ENCODE data around the gene THAP11. TPM values are rescaled to one million over a fixed set of nuclear protein-coding genes. Genes with fewer than 3 reads are reported as not detected.
A peak's percentile ranks its signal among the peaks of the same experiment; 100 is the strongest.

Gene THAP11
- polyA plus RNA-seq, 3 donors = 17.6 to 84.2 (median 52.5) TPM

GRCh38 chr16:67868290-67868689 lies 26.2 kb downstream of the THAP11 start:
- Histone ChIP-seq H3K4me1 (ENCODE audit: control insufficient read depth in 1 of 2, insufficient read depth in 2 of 2, low read length in 2 of 2) (peaks cover 16 to 17% of the 10 kb centered on the region in 2 donors), H3K27ac (ENCODE audit: low read depth in 1 of 2, low read length in 2 of 2) (no peak overlapping the region), H3K9ac (ENCODE audit: insufficient read depth, low read length, poor library complexity, severe bottlenecking) (no peak overlapping the region), H3K4me2 (replicated peaks; ENCODE audit: extremely low read depth, low read length, poor library complexity, severe bottlenecking) (no peak overlapping the region), H4K20me1 (ENCODE audit: insufficient read depth, low read length) (peaks cover 6% of the 10 kb centered on the region), H3K4me3 (replicated peaks in 1 of 3; ENCODE audit: low read depth in 2 of 3, low read length in 3 of 3) (no peak overlapping the region), H3K27me3 (ENCODE audit: control insufficient read depth in 2 of 2, insufficient read depth in 2 of 2, low read length in 2 of 2) (no peaks in the 10 kb centered on the region), H2AFZ (ENCODE audit: insufficient read depth, low read depth, low read length, poor library complexity, severe bottlenecking) (no peak overlapping the region), H3K36me3 (replicated peaks in 1 of 2; ENCODE audit: control insufficient read depth in 1 of 2, insufficient read depth in 2 of 2, low read length in 2 of 2) (peaks cover 31 to 72% of the 10 kb centered on the region in 2 donors), H3K79me2 (ENCODE audit: insufficient read depth, low read length) (peaks cover 16% of the 10 kb centered on the region), H3K9me3 (replicated peaks in 1 of 2; ENCODE audit: control insufficient read depth in 1 of 2, insufficient read depth in 1 of 2, low read length in 2 of 2) (no peaks in the 10 kb centered on the region)
- Mint-ChIP-seq H3K27me3 (ENCODE audit: low read depth in 3 of 3) (peaks cover 0 to 1% (median 0%) of the 10 kb centered on the region in 3 donors), H3K27ac (no peak overlapping the region), H3K4me1 (peaks cover 15% of the 10 kb centered on the region), H3K9me3 (peaks cover 0 to 2% (median 0%) of the 10 kb centered on the region in 7 donors), H3K4me3 (no peak overlapping the region), H3K36me3 (peaks cover 38 to 59% of the 10 kb centered on the region in 2 donors)
- TF ChIP-seq CTCF (IDR thresholded peaks at IDR 0.05) = no peak
- 94% methylated on average over 3 of the region's 6 CpGs for WGBS (ENCODE audit: insufficient coverage)
- no peak for DNase-seq
- intact Hi-C loops (cut with micrococcal nuclease) = no loop called here

- H3K27ac Mint-ChIP-seq = peak overlapping the region in 1 of 7 donors; percentile 66
- H3K4me3 ChIP-seq (replicated peaks in 1 of 3; ENCODE audit: low read depth in 2 of 3, low read length in 3 of 3) = no peak overlapping the region
- intact Hi-C loops (cut with micrococcal nuclease) = loop anchor here in 1 of 2 donors (5.0 to 10.0 kb wide), 2 partner anchors 37 to 65 kb away; partner anchors contain the start of genes CTRL and PSMB10
- peaks cover 0 to 2% (median 0%) of the 10 kb centered on the region in 7 donors for H3K9me3 Mint-ChIP-seq
- peaks cover 21% of the 10 kb centered on the region for H3K79me2 ChIP-seq (ENCODE audit: insufficient read depth, low read length)
- 100% methylated on average over 4 of the region's 7 CpGs for WGBS (ENCODE audit: insufficient coverage)
- H3K27ac ChIP-seq (ENCODE audit: low read depth in 1 of 2, low read length in 2 of 2) = peak overlapping the region in 1 of 2 donors; percentile 15
- H3K4me1 Mint-ChIP-seq = peaks cover 29% of the 10 kb centered on the region
- no peak overlapping the region for H3K4me2 ChIP-seq (replicated peaks; ENCODE audit: extremely low read depth, low read length, poor library complexity, severe bottlenecking)
- H2AFZ ChIP-seq (ENCODE audit: insufficient read depth, low read depth, low read length, poor library complexity, severe bottlenecking) = no peak overlapping the region
- H3K4me1 ChIP-seq (ENCODE audit: control insufficient read depth in 1 of 2, insufficient read depth in 2 of 2, low read length in 2 of 2) = peaks cover 30% of the 10 kb centered on the region in 2 donors
- H3K36me3 Mint-ChIP-seq = peaks cover 35 to 59% of the 10 kb centered on the region in 2 donors
- H3K9me3 ChIP-seq (replicated peaks in 1 of 2; ENCODE audit: control insufficient read depth in 1 of 2, insufficient read depth in 1 of 2, low read length in 2 of 2) = no peaks in the 10 kb centered on the region
- H3K27me3 Mint-ChIP-seq (ENCODE audit: low read depth in 3 of 3) = peaks cover 0 to 1% (median 0%) of the 10 kb centered on the region in 3 donors
- no peak for DNase-seq
- H3K36me3 ChIP-seq (replicated peaks in 1 of 2; ENCODE audit: control insufficient read depth in 1 of 2, insufficient read depth in 2 of 2, low read length in 2 of 2) = peaks cover 31 to 71% of the 10 kb centered on the region in 2 donors
- no peak overlapping the region for H3K4me3 Mint-ChIP-seq
- no peak for TF ChIP-seq CTCF (IDR thresholded peaks at IDR 0.05)
- peaks cover 14% of the 10 kb centered on the region for H4K20me1 ChIP-seq (ENCODE audit: insufficient read depth, low read length)
- H3K27me3 ChIP-seq (ENCODE audit: control insufficient read depth in 2 of 2, insufficient read depth in 2 of 2, low read length in 2 of 2) = no peaks in the 10 kb centered on the region
- H3K9ac ChIP-seq (ENCODE audit: insufficient read depth, low read length, poor library complexity, severe bottlenecking) = no peak overlapping the region
Measured at GRCh38 chr16:67869653-67870052, 27.5 kb downstream of the THAP11 start.
